GM19099 (cell line): ENCODE data around the gene GALM.

ENCODE experiments used
- POLR2A ChIP-seq: IDR thresholded peaks from 3 replicates; pipeline ENCODE4 v1.6.1; 2011; ENCODE audit warnings: low read depth; ENCODE audit not compliant: insufficient read length; ENCODE audit errors: extremely low read depth

Gene GALM

DNA sequence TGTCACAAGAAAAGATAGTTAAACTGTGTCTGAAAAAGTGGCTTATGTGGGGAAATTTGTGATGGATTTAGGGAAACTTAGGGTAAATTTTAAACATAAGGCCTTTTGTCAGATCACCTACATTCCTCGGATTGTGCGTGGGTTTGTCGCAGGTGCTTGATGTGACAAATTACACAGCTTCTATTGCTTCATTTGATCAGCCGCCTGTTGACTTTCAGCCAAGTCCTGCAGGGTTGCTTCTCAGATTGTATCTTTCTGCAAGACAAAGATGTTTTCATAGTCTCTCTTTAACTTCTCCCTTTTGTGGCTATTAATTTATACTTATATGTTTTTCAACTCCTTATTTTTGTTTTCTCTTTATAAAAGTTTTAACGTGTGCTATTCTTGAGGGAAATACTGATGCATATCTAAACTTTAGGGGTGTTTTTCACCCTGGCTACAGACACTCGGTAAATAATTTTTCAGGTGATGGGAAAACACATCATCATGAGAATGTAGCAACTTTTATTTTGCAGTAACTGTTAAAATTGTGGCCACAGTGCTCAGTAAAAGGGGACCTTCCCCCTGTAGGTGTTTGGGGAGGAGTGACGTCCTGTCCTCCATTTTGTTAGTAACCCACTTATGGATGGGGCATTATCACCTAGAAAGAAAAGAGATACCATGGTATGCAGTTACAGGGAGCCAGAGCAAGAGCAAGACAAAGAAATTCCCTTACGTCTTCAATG is 31.4 kb downstream of the GALM start:
- TF ChIP-seq POLR2A: no peak

DNA sequence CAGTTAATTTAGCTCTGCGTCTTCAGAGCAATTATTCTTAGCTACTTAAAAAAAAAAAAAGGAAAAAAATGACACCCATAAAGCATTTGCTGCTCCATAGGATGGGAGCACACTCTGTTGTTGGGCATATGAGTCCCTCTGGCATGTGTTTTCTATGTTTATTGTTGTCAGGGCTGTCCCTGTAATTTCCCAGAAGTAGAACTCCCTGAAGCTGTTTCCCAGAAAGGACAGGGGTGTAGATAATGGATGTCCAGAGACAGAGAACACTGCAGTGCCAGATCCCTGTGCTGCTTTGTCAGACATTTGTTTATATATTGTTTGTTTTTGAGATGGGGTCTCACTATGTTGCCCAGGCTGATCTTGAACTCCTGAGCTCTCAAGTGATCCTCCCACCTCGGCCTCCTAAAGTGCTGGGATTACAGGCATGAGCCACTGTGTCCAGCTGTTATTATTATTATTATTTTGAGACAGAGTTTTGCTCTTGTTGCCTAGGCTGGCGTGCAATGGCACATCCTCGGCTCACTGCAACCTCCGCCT is 32.6 kb downstream of the GALM start:
- no peak for TF ChIP-seq POLR2A

DNA sequence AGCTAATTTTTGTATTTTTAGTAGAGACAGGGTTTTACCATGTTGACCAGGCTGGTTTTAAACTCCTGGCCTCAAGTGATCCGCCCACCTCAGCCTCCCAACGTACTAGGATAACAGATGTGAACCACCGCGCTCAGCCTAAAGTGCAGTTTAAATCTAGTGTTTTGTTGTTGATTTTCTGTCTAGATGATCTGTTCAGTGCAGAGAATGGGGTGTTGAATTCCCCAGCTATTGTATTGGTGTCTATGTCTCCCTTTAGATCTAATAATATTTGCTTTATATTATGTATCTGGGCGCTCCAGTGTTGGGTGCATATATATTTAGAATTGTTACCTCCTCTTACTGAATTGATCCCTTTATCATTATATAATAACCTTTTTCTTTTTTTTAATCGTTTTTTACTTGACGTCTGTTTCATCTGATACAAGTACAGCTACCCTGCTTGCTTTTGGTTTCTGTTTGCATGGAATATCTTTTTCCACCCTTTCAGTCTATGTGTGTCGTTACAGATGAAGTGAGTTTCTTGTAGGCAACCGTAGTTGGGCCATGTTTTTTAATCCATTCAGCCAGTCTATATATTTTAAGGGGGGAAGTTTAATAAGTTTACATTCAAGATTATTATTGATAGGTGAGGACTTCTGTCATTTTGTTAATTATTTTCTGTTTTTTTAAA is 34.3 kb downstream of the GALM start:
- TF ChIP-seq POLR2A: no peak

DNA sequence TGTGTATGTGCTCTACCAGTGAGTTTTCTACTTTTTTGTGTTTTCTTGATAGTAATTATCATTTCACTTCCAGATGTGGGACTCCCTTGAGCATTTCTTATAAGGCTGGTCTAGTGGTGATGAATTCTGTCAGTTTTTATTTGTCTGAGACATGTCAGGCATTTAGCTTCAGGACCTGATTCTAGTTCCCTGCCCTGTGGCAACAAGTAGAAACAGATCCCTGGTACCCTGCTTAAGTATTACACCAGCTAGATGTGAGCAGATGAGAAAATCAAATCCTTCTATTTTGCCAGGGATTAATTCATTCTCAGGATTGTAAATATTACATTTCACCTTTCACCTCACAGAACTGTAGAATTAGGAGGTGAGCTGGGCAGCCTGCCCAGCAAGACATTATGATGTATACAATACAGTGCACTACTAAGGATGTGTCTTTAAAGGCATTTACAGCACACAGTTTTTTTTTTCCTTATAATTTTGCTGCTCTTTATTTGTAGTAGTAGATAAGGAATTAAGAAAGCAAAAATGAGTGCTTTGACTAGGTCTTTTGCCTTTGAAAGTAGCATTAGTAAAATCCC is 35.1 kb downstream of the GALM start:
- no peak for TF ChIP-seq POLR2A

DNA sequence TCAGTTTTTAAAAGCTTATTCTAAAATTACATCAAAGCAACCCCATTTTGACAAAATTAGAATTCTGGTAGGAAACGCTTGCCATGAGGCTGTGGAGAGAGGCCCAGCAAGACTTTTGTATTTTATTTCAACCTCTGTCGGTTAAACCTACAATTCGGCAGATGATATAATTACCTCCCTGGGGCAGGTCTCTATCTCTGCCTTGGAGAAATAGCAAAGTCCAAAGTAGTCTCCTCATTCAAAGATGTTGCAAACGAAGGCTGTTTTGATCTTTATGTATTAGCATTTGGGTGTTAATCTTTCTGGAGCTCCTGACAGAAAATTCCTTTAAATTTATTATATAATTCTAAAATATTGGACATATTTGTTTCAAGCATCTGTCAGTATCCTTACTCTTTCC is 35.6 kb downstream of the GALM start:
- TF ChIP-seq POLR2A: no peak

DNA sequence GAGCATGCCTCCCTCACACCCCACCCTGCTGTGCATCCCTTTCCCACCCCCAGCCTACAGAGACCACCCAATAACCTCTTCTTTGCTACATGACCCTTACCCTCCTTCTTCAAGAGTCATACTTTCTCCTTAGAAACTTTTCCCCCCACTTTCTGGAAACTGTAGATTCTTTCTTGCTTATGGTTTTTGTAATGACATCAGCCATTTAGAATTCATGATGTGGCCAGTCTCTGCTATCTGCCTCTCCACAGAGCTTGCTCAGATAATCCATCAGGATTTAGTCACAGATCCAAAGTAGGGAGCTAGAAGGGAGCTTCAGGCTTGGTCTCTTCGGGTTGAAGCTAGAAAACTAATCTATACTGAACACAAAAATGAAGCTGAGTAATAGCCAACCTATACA is 36.5 kb downstream of the GALM start:
- no peak for TF ChIP-seq POLR2A

DNA sequence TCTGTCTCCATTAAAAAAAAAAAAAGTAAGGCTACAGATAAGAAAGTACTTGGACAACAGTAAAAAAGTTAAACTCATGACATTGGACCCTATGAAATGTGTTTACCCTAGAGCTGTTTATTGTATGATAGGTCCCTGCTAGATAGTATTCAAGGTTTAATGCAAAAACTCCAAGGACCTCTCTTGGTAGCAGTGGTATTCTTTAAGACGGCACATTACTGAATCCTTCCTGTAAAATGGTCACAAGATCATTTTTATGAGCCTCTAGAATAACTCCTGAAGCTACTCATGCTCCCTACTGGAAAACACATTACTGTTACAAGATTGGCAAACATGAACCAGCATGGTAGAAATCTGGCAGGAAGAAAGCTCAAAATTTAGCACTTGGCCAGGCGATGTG is 38.8 kb downstream of the GALM start:
- no peak for TF ChIP-seq POLR2A

DNA sequence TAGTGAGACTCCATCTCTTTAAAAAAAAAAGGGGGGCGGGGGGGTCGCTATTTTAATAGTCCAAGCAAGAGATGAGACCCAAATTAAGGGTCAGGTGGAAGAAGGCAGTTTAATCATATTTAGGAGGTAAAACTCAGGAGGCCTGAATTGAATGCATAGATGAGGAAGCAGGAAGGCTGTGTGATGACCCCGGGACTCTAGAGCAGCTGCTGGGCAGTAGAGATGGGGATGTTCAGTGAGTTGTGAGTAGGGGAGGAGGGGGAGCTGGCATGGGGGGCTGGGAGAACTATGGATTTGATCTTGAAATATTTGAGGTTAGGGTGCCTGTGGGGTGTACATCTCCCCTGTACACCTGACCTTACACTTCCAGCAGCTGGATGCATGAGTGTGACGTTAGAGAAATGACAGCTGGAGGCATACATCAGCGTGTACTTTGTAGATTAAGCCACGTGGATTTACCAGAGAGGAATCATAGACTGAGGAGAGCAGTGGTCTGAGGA is 41.0 kb downstream of the GALM start:
- no peak for TF ChIP-seq POLR2A

DNA sequence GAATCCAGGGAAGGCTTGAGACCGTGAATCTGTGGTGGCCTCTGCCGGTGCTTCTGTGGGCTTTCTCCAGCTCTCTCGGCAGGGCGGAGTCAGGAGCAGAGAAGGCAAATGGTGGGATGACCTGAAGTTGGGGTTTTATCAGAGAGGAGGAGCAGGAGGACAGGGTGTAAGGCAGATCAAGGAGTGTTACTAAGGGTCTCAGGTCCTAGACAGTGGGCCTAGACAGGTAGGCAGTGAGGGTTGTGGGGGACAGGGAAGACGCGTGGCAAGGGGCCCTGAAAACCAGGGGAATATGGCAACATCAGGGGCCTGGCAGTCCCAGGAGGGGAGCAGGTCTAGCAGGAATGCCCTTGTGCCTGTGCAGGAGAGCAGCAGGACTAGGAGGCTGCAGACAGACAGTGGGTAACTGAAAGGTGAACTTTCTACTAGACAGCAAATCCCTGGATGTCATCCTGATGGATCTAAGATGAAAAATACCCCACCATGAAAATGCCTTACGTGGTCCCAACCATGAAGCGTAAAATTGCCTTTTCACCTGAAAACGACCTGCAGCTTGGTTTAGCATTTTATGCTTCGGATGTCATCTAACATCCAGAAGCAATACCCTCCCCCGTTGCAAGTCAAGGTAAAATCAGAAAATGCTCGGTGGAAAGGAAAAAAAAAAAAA is 43.1 kb downstream of the GALM start:
- no peak for TF ChIP-seq POLR2A

DNA sequence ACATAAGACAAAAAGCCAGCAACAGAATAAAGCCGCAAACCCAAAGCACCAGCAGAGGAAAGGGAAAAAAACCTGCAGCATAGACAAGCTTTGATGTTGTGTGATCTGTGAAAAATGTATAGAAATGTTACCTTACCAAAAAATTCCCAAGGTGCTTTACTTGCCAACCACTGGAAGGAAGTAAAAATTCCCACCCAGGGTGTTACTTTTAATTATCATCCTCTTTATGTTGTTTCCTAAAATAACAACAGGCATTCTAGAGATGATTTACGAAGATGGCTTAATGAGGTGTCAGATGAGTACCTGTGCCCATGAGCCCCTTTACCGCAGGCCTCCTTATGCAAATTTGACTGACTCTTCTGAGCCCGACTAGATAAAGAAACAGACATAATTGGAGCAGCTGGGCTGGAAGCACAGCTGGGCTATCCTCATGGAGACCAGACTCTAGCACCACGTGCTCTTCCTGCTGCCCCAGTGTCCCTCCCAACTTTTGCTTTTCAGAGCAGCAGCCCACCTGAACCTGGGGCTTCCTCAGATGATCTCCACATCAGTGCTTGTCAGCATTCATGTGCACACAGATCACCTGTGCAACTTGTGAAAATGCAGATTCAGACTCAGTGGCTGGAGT is 43.8 kb downstream of the GALM start:
- no peak for TF ChIP-seq POLR2A

DNA sequence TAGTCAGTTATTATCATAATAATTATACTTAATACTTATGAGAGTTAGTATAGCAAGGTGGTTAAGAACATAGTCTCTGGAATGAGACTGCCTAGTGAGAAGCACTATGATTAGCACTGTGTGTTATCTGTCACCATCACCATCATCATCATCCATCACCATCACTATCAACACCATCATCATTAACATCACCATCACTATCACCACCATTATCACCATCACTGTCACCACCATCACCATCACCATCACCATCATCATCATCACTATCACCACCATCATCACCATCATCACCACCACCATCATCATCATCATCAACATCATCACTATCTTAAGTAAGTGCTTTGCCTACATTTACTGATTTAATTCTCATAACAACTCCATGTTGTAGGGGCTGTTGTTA is 45.6 kb downstream of the GALM start:
- no peak for TF ChIP-seq POLR2A

DNA sequence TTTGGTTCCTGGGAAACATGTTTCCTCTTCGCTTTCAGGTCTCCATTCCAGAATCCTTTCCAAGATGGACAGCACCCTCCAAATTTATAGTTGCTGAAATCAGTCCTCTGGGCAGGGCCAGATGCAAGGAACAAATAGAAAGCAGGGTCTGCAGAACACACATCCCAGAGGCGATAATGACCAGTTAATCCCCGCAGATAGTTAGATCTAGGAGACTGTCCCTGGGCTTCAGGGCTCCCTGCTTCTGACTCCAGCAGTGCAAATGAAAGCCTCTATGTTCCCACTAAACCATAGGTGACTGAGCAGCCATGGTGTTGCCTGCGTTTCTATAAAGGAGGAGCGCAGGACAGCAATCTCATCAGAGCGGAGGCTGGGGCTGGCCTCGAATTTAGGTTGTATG is 46.5 kb downstream of the GALM start:
- no peak for TF ChIP-seq POLR2A

DNA sequence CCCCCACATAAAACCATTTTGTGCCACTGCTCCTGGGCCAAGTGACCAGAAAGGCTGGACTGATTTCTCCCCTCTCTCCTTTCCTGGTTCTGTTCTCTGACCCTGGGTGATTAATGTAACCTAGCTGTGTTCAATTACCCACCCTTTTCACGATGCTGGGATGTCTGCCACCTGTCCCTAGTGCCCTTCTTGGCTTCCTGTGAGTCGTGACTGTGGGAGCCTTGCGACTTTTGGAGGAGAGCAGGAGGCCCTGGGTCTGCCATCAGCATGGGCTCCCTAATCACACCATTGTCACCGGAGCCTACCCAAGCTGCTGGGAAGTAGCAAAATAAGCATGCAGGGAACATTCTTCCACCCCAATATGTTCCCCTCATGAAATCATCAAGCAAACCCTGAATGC is 47.0 kb downstream of the GALM start:
- no peak for TF ChIP-seq POLR2A

DNA sequence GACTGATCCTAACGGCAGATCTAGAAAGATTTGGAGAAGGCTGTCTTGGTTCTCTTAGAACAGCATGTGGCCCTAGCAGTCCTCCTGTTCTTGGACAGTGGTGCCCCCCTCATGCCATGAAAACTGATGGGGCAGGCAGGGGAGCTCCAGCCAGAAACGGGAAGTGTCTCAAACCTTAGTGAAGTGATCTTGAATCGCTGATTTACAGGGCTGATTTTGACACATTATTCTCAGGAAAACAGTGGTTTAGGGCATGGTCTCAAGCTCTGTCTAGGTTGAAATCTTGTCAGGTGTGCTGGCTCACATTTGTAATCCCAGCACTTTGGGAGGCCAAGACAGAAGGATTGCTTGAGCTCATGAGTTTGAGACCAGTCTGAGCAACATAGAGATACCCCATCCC is 47.4 kb downstream of the GALM start:
- no peak for TF ChIP-seq POLR2A

DNA sequence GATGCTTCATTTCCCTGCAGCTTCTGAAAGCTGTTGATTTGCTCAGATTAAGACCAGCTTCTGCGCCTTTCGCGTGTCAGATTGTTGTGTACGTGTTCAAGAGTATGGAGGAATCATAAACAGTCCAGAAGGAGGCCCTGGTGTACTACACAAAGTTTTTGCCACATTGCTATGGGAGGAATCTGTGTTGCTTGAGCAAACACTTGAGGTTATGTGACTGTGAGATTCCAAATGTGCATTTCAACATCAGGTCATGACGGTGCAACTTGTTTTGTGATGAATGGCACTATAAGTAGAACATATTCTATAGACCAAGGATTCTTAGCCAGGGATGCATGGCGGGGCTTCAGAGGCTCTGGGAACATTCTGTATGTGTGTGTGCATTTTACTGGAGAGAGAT is 50.3 kb downstream of the GALM start:
- no peak for TF ChIP-seq POLR2A

DNA sequence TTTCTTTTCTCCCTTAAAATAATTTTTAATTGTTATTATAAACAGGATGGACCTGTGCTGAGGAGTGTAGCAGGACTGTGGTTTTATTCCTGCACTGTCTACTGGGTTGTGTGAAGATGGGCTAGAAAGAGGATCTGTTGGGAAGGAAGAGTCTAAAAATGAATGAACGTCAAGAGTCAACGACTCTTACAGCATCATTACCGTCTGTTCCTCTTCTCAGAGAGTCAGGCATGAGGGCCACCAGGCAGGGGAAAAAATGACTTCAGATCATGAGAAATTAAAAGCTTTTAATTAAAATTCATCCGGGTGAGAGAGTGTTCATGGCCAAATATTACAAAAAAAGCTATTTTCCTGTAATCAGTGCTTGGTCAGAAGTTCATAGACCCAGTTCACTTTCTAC is 52.7 kb downstream of the GALM start:
- no peak for TF ChIP-seq POLR2A

DNA sequence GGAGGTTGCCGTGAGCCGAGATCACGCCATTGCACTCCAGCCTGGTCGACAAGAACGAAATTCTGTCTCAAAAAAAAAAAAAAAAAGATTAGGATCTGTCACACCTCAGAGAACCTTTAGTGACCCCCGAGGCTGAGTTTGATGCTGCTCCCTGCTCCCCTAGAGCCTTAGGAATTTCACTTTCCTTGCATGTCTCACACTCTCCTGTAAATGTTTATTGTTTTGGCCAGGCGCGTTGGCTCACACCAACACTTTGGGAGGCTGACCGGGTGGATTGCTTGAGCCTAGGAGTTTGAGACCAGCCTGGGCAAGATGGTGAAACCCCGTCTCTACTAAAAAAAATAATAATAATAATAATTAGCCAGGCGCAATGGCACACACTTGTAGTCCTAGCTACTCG is 53.8 kb downstream of the GALM start:
- no peak for TF ChIP-seq POLR2A
